ENCODE data around the gene DNMT1. TPM values are rescaled to one million over a fixed set of nuclear protein-coding genes. Genes with fewer than 3 reads are reported as not detected.
A peak's percentile ranks its signal among the peaks of the same experiment; 100 is the strongest.

The DNMT1 gene
- total RNA-seq, 1 experiment from 2014 or later, result 144 TPM

DNA sequence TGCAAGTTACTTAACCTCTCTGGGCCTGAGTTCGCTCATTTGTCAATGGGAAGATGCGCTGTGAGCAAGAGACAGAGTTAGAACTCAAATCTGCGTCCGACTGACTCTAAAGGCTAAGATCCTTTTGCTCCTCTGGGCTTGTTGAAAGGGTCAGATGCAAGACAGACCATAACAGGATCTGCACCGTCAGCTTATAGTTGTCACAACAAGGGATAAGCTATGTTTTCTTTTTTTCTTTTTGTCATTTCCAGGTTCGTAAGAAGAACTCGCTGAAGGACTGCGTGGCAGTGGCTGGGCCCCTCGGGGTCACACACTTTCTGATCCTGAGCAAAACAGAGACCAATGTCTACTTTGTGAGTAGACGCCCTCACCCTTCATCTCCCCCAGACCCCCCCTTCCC, 87.5 kb downstream of the DNMT1 start:
- Mint-ChIP-seq H3K36me3 (ENCODE audit: insufficient read depth, unreplicated experiment) (peaks cover 64% of the 10 kb centered on the region), H3K4me1 (ENCODE audit: low read depth, unreplicated experiment) (peaks cover 11% of the 10 kb centered on the region), H3K27ac (ENCODE audit: unreplicated experiment) (peak overlapping the region; percentile 85), H3K9me3 (ENCODE audit: unreplicated experiment) (no peaks in the 10 kb centered on the region), H3K27me3 (ENCODE audit: insufficient read depth, unreplicated experiment) (no peaks in the 10 kb centered on the region), H3K4me3 (ENCODE audit: unreplicated experiment) (peak overlapping the region; percentile 87)
- Histone ChIP-seq H3K4me3 (ENCODE audit: low read depth, low read length) (peak overlapping the region; percentile 92), H3K27me3 (replicated peaks; ENCODE audit: control insufficient read depth, insufficient read depth, low read length) (no peaks in the 10 kb centered on the region), H3K9me3 (no peaks in the 10 kb centered on the region), H3K4me1 (no peaks in the 10 kb centered on the region; the same call in 1 of the 2 replicates), H3K36me3 (ENCODE audit: control insufficient read depth, insufficient read depth, low read length) (peaks cover 2% of the 10 kb centered on the region; the same call in 1 of the 2 replicates)
- intact Hi-C loops (cut with micrococcal nuclease; ENCODE audit: unreplicated experiment), result no loop called here
- CTCF ChIA-PET, result interaction anchor here (0.6 kb wide), 1 partner anchor 152 kb away, joined by 3 read pairs; no protein-coding TSS in a partner anchor
- BruUV-seq (replicated peaks), result no TSS peak
- no peak for DNase-seq
- TF ChIP-seq, protein P1, sequence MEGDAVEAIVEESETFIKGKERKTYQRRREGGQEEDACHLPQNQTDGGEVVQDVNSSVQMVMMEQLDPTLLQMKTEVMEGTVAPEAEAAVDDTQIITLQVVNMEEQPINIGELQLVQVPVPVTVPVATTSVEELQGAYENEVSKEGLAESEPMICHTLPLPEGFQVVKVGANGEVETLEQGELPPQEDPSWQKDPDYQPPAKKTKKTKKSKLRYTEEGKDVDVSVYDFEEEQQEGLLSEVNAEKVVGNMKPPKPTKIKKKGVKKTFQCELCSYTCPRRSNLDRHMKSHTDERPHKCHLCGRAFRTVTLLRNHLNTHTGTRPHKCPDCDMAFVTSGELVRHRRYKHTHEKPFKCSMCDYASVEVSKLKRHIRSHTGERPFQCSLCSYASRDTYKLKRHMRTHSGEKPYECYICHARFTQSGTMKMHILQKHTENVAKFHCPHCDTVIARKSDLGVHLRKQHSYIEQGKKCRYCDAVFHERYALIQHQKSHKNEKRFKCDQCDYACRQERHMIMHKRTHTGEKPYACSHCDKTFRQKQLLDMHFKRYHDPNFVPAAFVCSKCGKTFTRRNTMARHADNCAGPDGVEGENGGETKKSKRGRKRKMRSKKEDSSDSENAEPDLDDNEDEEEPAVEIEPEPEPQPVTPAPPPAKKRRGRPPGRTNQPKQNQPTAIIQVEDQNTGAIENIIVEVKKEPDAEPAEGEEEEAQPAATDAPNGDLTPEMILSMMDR (IDR thresholded peaks at IDR 0.05; ENCODE audit: insufficient read depth in 1 of 2, low read depth in 1 of 2, low read length in 1 of 2, severe bottlenecking in 1 of 2, unreplicated experiment in 1 of 2), result no peak
- POLR2A ChIA-PET, result no interaction called here

DNA sequence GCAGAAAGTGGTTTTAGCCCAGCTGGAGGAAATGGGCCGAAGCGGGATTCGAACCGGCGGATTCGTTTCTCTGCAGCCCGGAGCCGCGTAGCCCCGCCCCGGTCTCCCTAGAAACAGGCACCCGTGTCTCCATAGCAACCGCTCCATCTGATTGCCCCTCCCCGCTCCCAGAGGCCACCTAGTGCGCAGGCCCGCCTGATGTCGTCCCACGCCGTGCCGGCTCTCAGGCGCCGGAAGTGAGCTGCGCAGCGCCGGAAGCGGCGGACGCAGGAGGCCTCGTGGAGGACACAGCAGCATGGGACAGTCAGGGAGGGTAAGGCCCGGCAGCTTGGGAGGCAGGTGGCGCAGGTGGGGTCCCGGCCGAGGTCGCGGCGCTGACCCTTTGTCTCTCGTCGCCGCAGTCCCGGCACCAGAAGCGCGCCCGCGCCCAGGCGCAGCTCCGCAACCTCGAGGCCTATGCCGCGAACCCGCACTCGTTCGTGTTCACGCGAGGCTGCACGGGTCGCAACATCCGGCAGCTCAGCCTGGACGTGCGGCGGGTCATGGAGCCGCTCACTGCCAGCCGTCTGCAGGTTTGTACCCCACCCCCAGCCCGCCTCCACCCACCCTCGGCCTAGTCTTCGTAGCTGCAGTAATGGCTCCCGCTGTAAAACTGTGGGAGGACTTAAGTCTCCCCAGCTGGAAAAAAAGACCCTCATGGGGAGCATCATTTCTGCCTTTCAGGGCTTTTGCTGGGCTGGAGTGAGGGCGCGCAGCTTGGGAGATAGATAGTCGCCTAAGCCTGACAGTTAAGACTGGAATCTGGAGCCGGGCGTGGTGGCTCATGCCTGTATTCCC, 88.4 kb downstream of the DNMT1 start, which contains the start of gene PPAN:
Gene PPAN, plus strand, starts transcription at position 263 of the 837 bp plus-strand sequence. Its CDS starts 33 bp downstream, at position 296.
- POLR2A ChIA-PET, result interaction anchor here (0.7 to 1.5 kb wide), 2 partner anchors 10 to 275 kb away, joined by 5 to 22 read pairs; partner anchors contain the start of gene TYK2
- Mint-ChIP-seq H3K27me3 (ENCODE audit: insufficient read depth, unreplicated experiment) (no peaks in the 10 kb centered on the region), H3K4me1 (ENCODE audit: low read depth, unreplicated experiment) (peaks cover 11% of the 10 kb centered on the region), H3K4me3 (ENCODE audit: unreplicated experiment) (peak within 1 kb of the TSS; percentile 87), H3K27ac (ENCODE audit: unreplicated experiment) (peak within 1 kb of the TSS; percentile 85), H3K36me3 (ENCODE audit: insufficient read depth, unreplicated experiment) (peaks cover 55% of the 10 kb centered on the region), H3K9me3 (ENCODE audit: unreplicated experiment) (no peaks in the 10 kb centered on the region)
- H3K27me3 ChIP-seq (replicated peaks; ENCODE audit: control insufficient read depth, insufficient read depth, low read length), result no peaks in the 10 kb centered on the region
- H3K9me3 ChIP-seq, result no peaks in the 10 kb centered on the region
- H3K4me3 ChIP-seq (ENCODE audit: low read depth, low read length), result peak within 1 kb of the TSS; percentile 92
- H3K4me1 ChIP-seq, result no peaks in the 10 kb centered on the region; the same call in 1 of the 2 replicates
- intact Hi-C loops (cut with micrococcal nuclease; ENCODE audit: unreplicated experiment), result loop anchor here (1.0 kb wide), 1 partner anchor 10 kb away; no protein-coding TSS in a partner anchor
- peak; percentile 97 to 98 for DNase-seq
- H3K36me3 ChIP-seq (ENCODE audit: control insufficient read depth, insufficient read depth, low read length), result peaks cover 2% of the 10 kb centered on the region; the same call in 1 of the 2 replicates
- TF ChIP-seq, protein P1 (IDR thresholded peaks at IDR 0.05; ENCODE audit: insufficient read depth in 1 of 2, low read depth in 1 of 2, low read length in 1 of 2, severe bottlenecking in 1 of 2, unreplicated experiment in 1 of 2), result no peak
- BruUV-seq (replicated peaks), result no TSS peak
- CTCF ChIA-PET, result interaction anchor here (0.6 to 1.0 kb wide), 2 partner anchors 10 to 145 kb away, joined by 3 to 10 read pairs; no protein-coding TSS in a partner anchor

DNA sequence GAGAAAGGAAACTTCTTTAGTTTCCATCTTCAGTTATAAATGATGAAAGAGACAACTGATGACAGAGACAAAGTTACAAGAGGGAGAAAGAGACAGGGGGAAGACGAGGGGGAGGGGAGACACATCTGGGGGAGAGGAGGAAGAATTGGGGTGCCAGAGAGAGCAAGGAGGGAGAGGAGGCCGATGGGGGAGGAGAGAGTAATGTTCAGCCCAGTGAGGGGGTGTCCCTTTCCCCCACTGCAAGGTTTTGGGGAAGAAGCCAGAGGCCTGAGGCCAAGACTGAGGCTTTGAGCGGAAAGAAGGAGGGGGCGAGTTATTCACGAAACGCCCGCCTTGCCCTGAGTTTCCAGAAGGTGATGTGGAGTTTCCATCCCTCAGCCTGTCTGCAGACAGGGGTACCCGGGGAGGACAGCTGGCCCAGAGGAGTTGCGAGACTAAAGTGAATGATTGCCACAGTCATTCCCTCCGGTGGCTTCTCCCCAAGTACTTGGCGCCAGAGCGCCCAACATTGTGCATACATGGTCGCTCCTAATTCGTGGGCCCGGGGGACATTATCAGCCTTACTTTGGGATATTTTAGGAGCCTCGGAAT, 89.1 kb downstream of the DNMT1 start:
- BruUV-seq (replicated peaks), result no TSS peak
- TF ChIP-seq, protein P1 (IDR thresholded peaks at IDR 0.05; ENCODE audit: insufficient read depth in 1 of 2, low read depth in 1 of 2, low read length in 1 of 2, severe bottlenecking in 1 of 2, unreplicated experiment in 1 of 2), result no peak
- peak overlapping the region; percentile 85 for H3K27ac Mint-ChIP-seq (ENCODE audit: unreplicated experiment)
- peaks cover 8% of the 10 kb centered on the region for H3K4me1 Mint-ChIP-seq (ENCODE audit: low read depth, unreplicated experiment)
- no peaks in the 10 kb centered on the region for H3K9me3 ChIP-seq
- no peaks in the 10 kb centered on the region for H3K27me3 ChIP-seq (replicated peaks; ENCODE audit: control insufficient read depth, insufficient read depth, low read length)
- DNase-seq, result no peak
- no peaks in the 10 kb centered on the region for H3K9me3 Mint-ChIP-seq (ENCODE audit: unreplicated experiment)
- H3K36me3 ChIP-seq (ENCODE audit: control insufficient read depth, insufficient read depth, low read length), result peaks cover 2% of the 10 kb centered on the region; the same call in 1 of the 2 replicates
- H3K36me3 Mint-ChIP-seq (ENCODE audit: insufficient read depth, unreplicated experiment), result peaks cover 48% of the 10 kb centered on the region
- no peaks in the 10 kb centered on the region for H3K27me3 Mint-ChIP-seq (ENCODE audit: insufficient read depth, unreplicated experiment)
- ChIA-PET POLR2A (interaction anchor here (1.0 to 1.5 kb wide), 2 partner anchors 9 to 10 kb away, joined by 3 to 22 read pairs; no protein-coding TSS in a partner anchor), CTCF (no interaction called here)
- no peaks in the 10 kb centered on the region; the same call in 1 of the 2 replicates for H3K4me1 ChIP-seq
- peak overlapping the region; percentile 87 for H3K4me3 Mint-ChIP-seq (ENCODE audit: unreplicated experiment)
- H3K4me3 ChIP-seq (ENCODE audit: low read depth, low read length), result peak overlapping the region; percentile 14; the same call in 1 of the 2 replicates
- intact Hi-C loops (cut with micrococcal nuclease; ENCODE audit: unreplicated experiment), result loop anchor here (1.0 kb wide), 1 partner anchor 9 kb away; no protein-coding TSS in a partner anchor

Data from Caco-2 (cell line).